Small intestine (tissue), 7 donors: Measurements from ENCODE around the gene ARHGAP28. TPM values are rescaled to one million over a fixed set of nuclear protein-coding genes. Genes with fewer than 3 reads are reported as not detected.
A peak's percentile ranks its signal among the peaks of the same experiment; 100 is the strongest.
"Not testable (repeated sequence)": the region's sequence is repeated elsewhere in the genome, so short reads cannot be mapped to it uniquely, and the experiment has no call there.

Experiments
- DNase-seq, 2 donors: peaks; one replicate each; pipeline versions ENCODE4 v3.0.0 to v3.0.0-alpha.2; 2013
- FAIRE-seq: peaks from 2 replicates; lab custom pipeline; 2012; peaks lifted over from hg19 to GRCh38; lab: Jason Lieb, UNC
- H3K27ac ChIP-seq, 3 donors: one replicate each; pipeline ENCODE4 v1.5.1; 2013; ENCODE audit warnings: low read length in 2 of 3, mild to moderate bottlenecking in 2 of 3, control low read depth in 1 of 3, inconsistent platforms in 1 of 3, low read depth in 1 of 3, moderate library complexity in 1 of 3
- H3K27me3 ChIP-seq, 3 donors: one replicate each; pipeline ENCODE4 v1.6.1; 2013; ENCODE audit warnings: low read length in 3 of 3, inconsistent platforms in 1 of 3; ENCODE audit not compliant: control insufficient read depth in 3 of 3, insufficient read depth in 3 of 3
- H3K36me3 ChIP-seq, 3 donors: one replicate each; pipeline ENCODE4 v1.6.1; 2013; ENCODE audit warnings: low read length in 3 of 3, inconsistent platforms in 1 of 3, low read depth in 1 of 3, mild to moderate bottlenecking in 1 of 3, moderate library complexity in 1 of 3; ENCODE audit not compliant: control insufficient read depth in 3 of 3, insufficient read depth in 2 of 3
- H3K4me1 ChIP-seq, 3 donors: one replicate each; pipeline ENCODE4 v1.6.1; 2013; ENCODE audit warnings: low read length in 2 of 3, inconsistent platforms in 1 of 3, low read depth in 1 of 3, mild to moderate bottlenecking in 1 of 3, moderate library complexity in 1 of 3; ENCODE audit not compliant: control insufficient read depth in 3 of 3, insufficient read depth in 2 of 3
- H3K4me3 ChIP-seq, 3 donors: one replicate each; pipeline ENCODE4 v1.5.1; 2013; ENCODE audit warnings: low read length in 3 of 3, control low read depth in 1 of 3, inconsistent platforms in 1 of 3, low read depth in 1 of 3, mild to moderate bottlenecking in 1 of 3, moderate library complexity in 1 of 3
- H3K9me3 ChIP-seq, 2 donors: one replicate each; pipeline ENCODE4 v1.6.1; 2013; ENCODE audit warnings: low read depth in 1 of 2, low read length in 1 of 2; ENCODE audit not compliant: control insufficient read depth in 2 of 2, insufficient read depth in 1 of 2
- WGBS, 3 donors: extraction: QIAGEN DNeasy Blood & Tissue Kit; methylation state at CpG; one replicate each; pipeline ENCODE4 v1.1.7; 2013; 5-methylcytosine and 5-hydroxymethylcytosine counted together
- polyA plus RNA-seq, 4 donors: library from polyadenylated mRNA; stranded (reverse) in 3 of 4; unstranded in 1 of 4; fragments of 200-250 nt in 3 of 4; fragments of 120-200 nt in 1 of 4; gene quantifications; one replicate each; pipeline versions ENCODE4 v1.2.1 to v1.2.3, GENCODE V29; 2013
- donor health status: healthy with polysubstance abuse.
- donor health status: control.
- donor health status: control.
- donor health status: Bipolar disorder and iron deficiency.
- donor health status: healthy.

ARHGAP28 gene
- polyA plus RNA-seq, 4 donors = 1.2 to 10.8 (median 2.4) TPM

DNA sequence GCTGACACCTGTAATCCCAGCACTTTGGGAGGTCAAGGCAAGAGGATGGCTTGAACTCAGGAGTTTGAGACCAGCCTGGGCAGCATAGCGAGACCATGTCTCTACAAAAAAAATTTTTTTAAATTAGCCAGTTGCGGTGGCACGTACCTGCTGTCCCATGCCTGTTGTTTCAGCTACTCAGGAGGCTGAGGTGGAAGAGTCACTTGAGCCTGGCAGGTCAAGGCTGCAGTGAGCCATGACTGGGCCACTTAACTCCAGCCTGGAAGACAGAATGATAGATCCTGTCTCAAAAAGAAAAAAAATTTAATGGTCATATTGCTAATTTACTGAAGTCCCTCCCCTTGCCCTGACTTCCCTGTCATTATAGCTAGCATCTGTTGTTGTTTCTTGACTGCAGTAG, 112.6 kb downstream of the ARHGAP28 start:
- no peaks in the 10 kb centered on the region for H3K9me3 ChIP-seq
- H3K27me3 ChIP-seq = no peaks in the 10 kb centered on the region
- DNase-seq (no peak), FAIRE-seq (no peak)
- WGBS, 3 donors = 63 to 90% (median 85%) methylated on average over 3 of the region's 3 CpGs
- no peak overlapping the region for H3K4me3 ChIP-seq
- no peaks in the 10 kb centered on the region for H3K36me3 ChIP-seq
- no peak overlapping the region for H3K27ac ChIP-seq
- H3K4me1 ChIP-seq = no peaks in the 10 kb centered on the region

DNA sequence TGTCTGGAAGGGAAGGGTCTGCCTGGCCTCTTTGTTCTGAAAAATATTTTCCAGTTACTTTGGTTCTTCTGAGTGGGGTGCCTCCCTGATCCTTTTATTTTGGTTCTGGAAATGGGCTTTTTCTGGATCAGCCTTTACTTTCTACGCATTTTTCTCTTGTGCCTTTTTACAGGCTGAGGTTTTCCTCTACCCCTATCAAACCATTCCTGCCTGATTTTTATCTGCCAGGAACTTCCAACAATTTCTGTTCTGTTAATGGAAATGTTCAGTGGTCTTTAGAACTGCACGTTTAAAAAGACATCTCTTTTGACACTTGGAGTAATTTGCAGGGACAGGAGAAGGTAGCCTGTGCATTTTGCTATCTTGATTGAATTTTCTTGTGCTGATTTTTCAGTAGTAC, 113.8 kb downstream of the ARHGAP28 start:
- H3K9me3 ChIP-seq = no peaks in the 10 kb centered on the region
- WGBS, 3 donors = 63 to 78% (median 72%) methylated on average over 2 of the region's 2 CpGs
- FAIRE-seq = no peak
- DNase-seq = no peak
- no peaks in the 10 kb centered on the region for H3K36me3 ChIP-seq
- H3K4me3 ChIP-seq = no peak overlapping the region
- no peaks in the 10 kb centered on the region for H3K27me3 ChIP-seq
- H3K27ac ChIP-seq = no peak overlapping the region
- no peaks in the 10 kb centered on the region for H3K4me1 ChIP-seq

DNA sequence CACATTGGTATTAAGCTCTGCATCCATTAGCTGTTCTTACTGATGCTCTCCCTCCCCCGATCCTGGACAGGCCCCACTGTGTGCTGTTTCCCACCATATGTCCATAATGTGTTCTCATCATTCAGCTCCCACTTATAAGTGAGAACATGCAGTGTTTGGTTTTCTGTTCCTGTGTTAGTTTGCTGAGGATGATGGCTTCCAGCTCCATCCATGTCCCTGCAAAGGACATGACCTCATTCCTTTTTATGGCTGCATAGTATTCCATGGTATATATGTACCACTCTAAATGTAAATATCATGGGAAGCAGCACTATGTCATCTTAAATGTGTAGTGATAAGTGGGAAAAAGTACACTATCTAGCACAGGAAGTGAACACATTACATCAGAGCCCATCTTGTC, 116.0 kb downstream of the ARHGAP28 start:
- not testable (repeated sequence) for H3K9me3 ChIP-seq, H3K4me3 ChIP-seq, H3K27ac ChIP-seq, DNase-seq, FAIRE-seq, H3K27me3 ChIP-seq, H3K4me1 ChIP-seq, H3K36me3 ChIP-seq
- WGBS, 3 donors = 88 to 93% (median 92%) methylated on average over 1 of the region's 1 CpG

DNA sequence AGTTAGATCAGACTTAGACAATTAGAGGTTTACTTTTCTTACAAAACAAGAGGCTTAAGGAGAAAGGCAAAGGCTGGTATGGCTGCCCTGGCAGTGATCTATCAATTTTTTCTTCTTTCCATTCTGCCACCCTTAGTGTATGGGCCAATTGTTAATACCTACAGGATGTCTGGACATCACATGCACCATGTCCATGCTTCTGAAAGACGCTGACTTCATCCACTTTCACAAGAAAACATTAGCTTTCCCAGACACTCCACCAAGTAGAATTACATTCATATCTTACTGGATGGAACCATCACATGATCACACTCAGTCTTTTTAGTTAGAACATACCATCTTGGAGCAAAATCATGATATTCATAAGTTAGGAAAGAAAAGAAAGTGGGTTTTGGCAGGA, 120.9 kb downstream of the ARHGAP28 start:
- no peak for FAIRE-seq
- Histone ChIP-seq H3K36me3 (peaks cover 0 to 5% (median 0%) of the 10 kb centered on the region in 3 donors), H3K9me3 (peaks cover 0 to 14% of the 10 kb centered on the region in 2 donors), H3K27me3 (no peaks in the 10 kb centered on the region), H3K4me3 (no peak overlapping the region), H3K27ac (no peak overlapping the region), H3K4me1 (no peaks in the 10 kb centered on the region)
- DNase-seq = no peak
- 76 to 87% (median 83%) methylated on average over 1 of the region's 1 CpG for WGBS, 3 donors

DNA sequence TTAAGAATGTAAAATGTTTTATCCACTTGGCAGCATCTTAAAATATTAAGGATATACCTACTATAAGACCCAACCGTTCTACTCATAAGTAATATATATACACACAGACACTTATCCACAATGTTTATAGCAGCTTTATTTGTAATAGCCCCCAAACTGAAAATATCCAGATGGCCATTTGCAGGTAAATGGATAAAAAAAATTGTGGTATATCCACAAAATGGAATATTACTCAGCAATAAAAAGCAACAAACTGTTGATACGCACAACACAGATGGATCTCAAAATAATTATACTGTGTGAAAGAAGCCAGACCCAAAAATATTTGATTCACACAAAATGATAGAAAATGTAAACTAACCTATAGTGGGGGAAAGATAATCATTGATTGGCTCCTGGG, 122.0 kb downstream of the ARHGAP28 start:
- 93 to 97% (median 95%) methylated on average over 2 of the region's 2 CpGs for WGBS, 3 donors
- Histone ChIP-seq H3K27ac (no peak overlapping the region), H3K27me3 (no peaks in the 10 kb centered on the region), H3K4me1 (no peaks in the 10 kb centered on the region), H3K4me3 (no peak overlapping the region), H3K36me3 (peaks cover 0 to 5% (median 0%) of the 10 kb centered on the region in 3 donors), H3K9me3 (peaks cover 0 to 18% of the 10 kb centered on the region in 2 donors)
- DNase-seq = no peak
- FAIRE-seq = no peak

DNA sequence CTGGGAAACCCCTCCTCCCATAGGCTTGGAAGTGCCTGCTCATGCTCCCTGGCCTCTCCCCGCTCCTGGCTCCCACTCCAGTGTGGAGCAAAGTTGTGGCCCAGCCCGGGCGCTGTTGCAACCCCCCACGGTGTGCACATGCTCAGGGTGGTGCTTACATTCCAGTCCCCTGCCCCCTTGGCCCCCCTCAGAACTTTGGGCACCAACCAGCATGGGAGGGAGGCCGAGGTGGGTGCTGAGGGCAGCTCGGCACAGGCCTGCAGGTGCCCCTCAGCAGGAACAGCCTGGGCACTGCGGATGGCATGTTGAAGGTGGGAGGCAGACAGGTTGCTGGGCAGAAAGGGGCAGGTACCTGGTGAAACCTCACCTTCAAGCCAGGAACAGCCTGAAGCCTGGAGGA, 125.3 kb downstream of the ARHGAP28 start:
- no peak for FAIRE-seq
- WGBS, 3 donors = 89 to 94% (median 93%) methylated on average over 7 of the region's 7 CpGs
- Histone ChIP-seq H3K4me3 (no peak overlapping the region), H3K4me1 (no peaks in the 10 kb centered on the region), H3K9me3 (peaks cover 0 to 18% of the 10 kb centered on the region in 2 donors), H3K27me3 (no peaks in the 10 kb centered on the region), H3K36me3 (peaks cover 0 to 10% (median 0%) of the 10 kb centered on the region in 3 donors), H3K27ac (no peak overlapping the region)
- no peak for DNase-seq

DNA sequence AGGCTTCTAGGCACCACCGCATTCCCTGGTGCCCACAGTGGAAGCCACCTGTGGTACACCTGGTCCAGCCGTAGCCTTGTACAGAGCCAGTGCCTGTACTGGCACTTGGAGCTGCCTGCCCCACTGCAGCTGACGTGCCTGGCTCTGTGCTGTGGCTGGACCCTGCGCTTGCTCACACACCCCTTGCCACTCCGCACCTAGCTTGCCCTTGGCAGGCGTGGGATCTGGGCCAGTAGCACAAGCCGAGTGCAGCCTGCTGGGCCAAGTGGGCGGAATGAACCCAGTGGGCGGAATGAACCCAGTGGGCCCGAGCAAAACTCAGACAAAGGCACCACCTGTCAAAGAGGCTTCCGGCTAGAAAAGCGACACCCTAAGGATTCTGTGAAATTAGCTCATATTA, 126.3 kb downstream of the ARHGAP28 start:
- H3K4me3 ChIP-seq = no peak overlapping the region
- no peaks in the 10 kb centered on the region for H3K4me1 ChIP-seq
- FAIRE-seq (no peak), DNase-seq (no peak)
- peaks cover 0 to 18% of the 10 kb centered on the region in 2 donors for H3K9me3 ChIP-seq
- no peaks in the 10 kb centered on the region for H3K27me3 ChIP-seq
- H3K36me3 ChIP-seq = peaks cover 0 to 10% (median 0%) of the 10 kb centered on the region in 3 donors
- no peak overlapping the region for H3K27ac ChIP-seq
- WGBS, 3 donors = 91 to 95% (median 93%) methylated on average over 12 of the region's 12 CpGs

DNA sequence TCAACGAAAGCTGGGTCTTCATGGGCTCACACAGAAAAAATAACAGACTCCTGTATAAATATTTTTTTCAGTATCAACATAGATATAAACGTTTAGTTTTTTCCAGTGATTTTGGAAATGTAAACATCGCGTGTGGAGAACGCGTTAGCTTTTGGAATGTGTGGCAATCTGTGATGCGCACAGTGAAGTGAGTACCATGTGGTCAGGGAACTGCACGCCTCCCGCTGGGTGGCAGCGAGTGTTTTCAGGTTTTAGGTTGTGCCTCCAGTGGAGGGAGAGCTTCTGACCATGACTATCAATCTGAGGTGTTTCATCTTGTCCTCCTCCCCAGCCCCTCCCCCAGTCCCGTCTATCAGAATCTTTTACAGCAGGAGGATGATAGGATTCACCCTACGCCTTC, 127.8 kb downstream of the ARHGAP28 start:
- no peak for FAIRE-seq
- H3K36me3 ChIP-seq = peaks cover 0 to 10% (median 0%) of the 10 kb centered on the region in 3 donors
- peak overlapping the region in 1 of 3 donors; percentile 33 for H3K27ac ChIP-seq
- peaks cover 0 to 18% of the 10 kb centered on the region in 2 donors for H3K9me3 ChIP-seq
- DNase-seq = no peak
- no peak overlapping the region for H3K4me3 ChIP-seq
- no peaks in the 10 kb centered on the region for H3K27me3 ChIP-seq
- H3K4me1 ChIP-seq = no peaks in the 10 kb centered on the region
- WGBS, 3 donors = 70 to 83% (median 82%) methylated on average over 12 of the region's 12 CpGs
